Central memory CD4-positive, alpha-beta T cell (primary cell): ENCODE measurements around the gene CTF1.
A peak's percentile ranks its signal among the peaks of the same experiment; 100 is the strongest.
"Not testable (repeated sequence)": the region's sequence is repeated elsewhere in the genome, so short reads cannot be mapped to it uniquely, and the experiment has no call there.

ENCODE experiments used
- DNase-seq: peaks from one replicate; pipeline ENCODE4 v3.0.0; 2022

Gene CTF1

GRCh38 chr16:30888856-30889499, 7.4 kb upstream of the CTF1 start:
- DNase-seq = no peak

GRCh38 chr16:30889721-30890120, 6.7 kb upstream of the CTF1 start:
- no peak for DNase-seq

GRCh38 chr16:30891043-30891823, 5.2 kb upstream of the CTF1 start:
- DNase-seq = not testable (repeated sequence)

GRCh38 chr16:30892670-30893416, 3.6 kb upstream of the CTF1 start:
- DNase-seq = no peak

GRCh38 chr16:30893417-30893743, 3.0 kb upstream of the CTF1 start:
- DNase-seq = peak; percentile 10

GRCh38 chr16:30893744-30894539, 2.5 kb upstream of the CTF1 start, which contains the start of gene BCL7C:
TSS of gene BCL7C (minus strand) at chr16:30894077. CDS start at chr16:30893944, 133 bp downstream.
- peak; percentile 67 for DNase-seq

GRCh38 chr16:30894540-30895368, 1.7 kb upstream of the CTF1 start:
- DNase-seq = peak; percentile 11

- no peak for DNase-seq
These were observed 670 bp upstream of the CTF1 start for GRCh38 chr16:30895627-30896260.

GRCh38 chr16:30896889-30897733, 697 bp downstream of the CTF1 start:
- DNase-seq = peak; percentile 60

GRCh38 chr16:30899794-30900193, 3.4 kb downstream of the CTF1 start:
- no peak for DNase-seq

GRCh38 chr16:30900588-30900987, 4.2 kb downstream of the CTF1 start:
- DNase-seq = no peak

GRCh38 chr16:30901201-30902028, 5.0 kb downstream of the CTF1 start:
- DNase-seq = no peak

GRCh38 chr16:30902029-30902972, 5.9 kb downstream of the CTF1 start:
- DNase-seq = peak; percentile 57

- DNase-seq = no peak
These were observed 6.6 kb downstream of the CTF1 start for GRCh38 chr16:30903002-30903401.

- DNase-seq = no peak
These were observed 7.2 kb downstream of the CTF1 start for GRCh38 chr16:30903596-30903995.

- DNase-seq = no peak
These were observed 7.8 kb downstream of the CTF1 start for GRCh38 chr16:30904114-30904780.

GRCh38 chr16:30907064-30907463, 10.7 kb downstream of the CTF1 start:
- no peak for DNase-seq
